Esophagus squamous epithelium (tissue), 5 donors: ENCODE measurements around the gene RPL18. TPM values are rescaled to one million over a fixed set of nuclear protein-coding genes. Genes with fewer than 3 reads are reported as not detected.

ENCODE experiments used
- DNase-seq: peaks from one replicate; lab custom pipeline; 2025; lab: John Stamatoyannopoulos, UW
- H3K27ac ChIP-seq, 4 donors: fragments of 200-600 bp; sonication (generic); one replicate each; pipeline ENCODE4 v1.5.1; 2016 to 2019; ENCODE audit warnings: mild to moderate bottlenecking in 1 of 4
- H3K27me3 ChIP-seq, 4 donors: fragments of 200-600 bp; sonication (generic); 1 replicate in 3 of 4; 2 replicates in 1 of 4; pipeline versions ENCODE4 v1.5.1 to v1.6.0; 2017 to 2021; ENCODE audit warnings: antibody characterized with exemption in 1 of 4
- H3K36me3 ChIP-seq, 3 donors: fragments of 200-600 bp; sonication (generic); one replicate each; pipeline ENCODE4 v1.5.1; 2016 to 2019
- H3K4me1 ChIP-seq, 3 donors: fragments of 200-600 bp; sonication (generic); one replicate each; pipeline ENCODE4 v1.5.1; 2017 to 2019
- H3K4me3 ChIP-seq, 4 donors: fragments of 200-600 bp; sonication (generic); 1 replicate in 3 of 4; 2 replicates in 1 of 4; pipeline ENCODE4 v1.5.1; 2016 to 2019; ENCODE audit warnings: mild to moderate bottlenecking in 2 of 4, moderate library complexity in 1 of 4
- H3K9me3 ChIP-seq, 3 donors: fragments of 200-600 bp; sonication (generic); one replicate each; pipeline ENCODE4 v1.5.1; 2016 to 2019
- CTCF ChIP-seq, 6 experiments: fragments of 450-650 bp in 4 of 6; fragments of 200-600 bp in 2 of 6; sonication (generic) in 2 of 6; IDR thresholded peaks; one replicate each; pipeline ENCODE4 v1.5.1; 2016 to 2019; ENCODE audit warnings: antibody characterized with exemption in 6 of 6, mild to moderate bottlenecking in 4 of 6, moderate library complexity in 4 of 6
- POLR2A ChIP-seq, 4 donors: fragments of 450-650 bp; IDR thresholded peaks; one replicate each; pipeline ENCODE4 v1.6.1; 2017; ENCODE audit warnings: antibody characterized with exemption in 4 of 4, mild to moderate bottlenecking in 4 of 4, moderate library complexity in 3 of 4
- WGBS, 2 donors: methylation state at CpG; one replicate each; pipeline ENCODE4 v1.1.5; 2018; 5-methylcytosine and 5-hydroxymethylcytosine counted together
- intact Hi-C: fragments of 100-400 bp; cut with DNase I; formaldehyde crosslinking; loops from one replicate; pipeline ENCODE4 v1.15.0; 2022
- total RNA-seq, 4 donors: library from RNA; depleted of rRNA; stranded (reverse); fragments of >200 nt; gene quantifications; one replicate each; pipeline ENCODE4 v1.1.0, GENCODE V29; 2016
- donor health status: DM: yes; HTN: yes; CAD: no.

The RPL18 gene
- total RNA-seq, 4 donors from 2014 or later, result 1,870 to 2,808 (median 2,491) TPM

GRCh38 chr19:48608798-48609263, 10.1 kb downstream of the RPL18 start:
- no peaks in the 10 kb centered on the region for H3K36me3 ChIP-seq
- intact Hi-C loops, result no loop called here
- H3K4me1 ChIP-seq, result peaks cover 0 to 5% (median 0%) of the 10 kb centered on the region in 3 donors
- 20 to 35% methylated on average over 4 to 8 of the region's 9 CpGs for WGBS, 2 donors
- DNase-seq, result no peak
- no peak overlapping the region for H3K27ac ChIP-seq
- TF ChIP-seq CTCF (IDR thresholded peaks at IDR 0.05) (peak in 4 of 6 experiments; percentile 23 to 51 (median 27)), POLR2A (IDR thresholded peaks at IDR 0.05) (no peak)
- no peak overlapping the region for H3K4me3 ChIP-seq
- H3K27me3 ChIP-seq, result no peaks in the 10 kb centered on the region
- H3K9me3 ChIP-seq, result no peaks in the 10 kb centered on the region

- Histone ChIP-seq H3K4me3 (no peak overlapping the region), H3K9me3 (no peaks in the 10 kb centered on the region), H3K27ac (no peak overlapping the region), H3K36me3 (no peaks in the 10 kb centered on the region), H3K4me1 (peaks cover 0 to 4% (median 0%) of the 10 kb centered on the region in 3 donors), H3K27me3 (no peaks in the 10 kb centered on the region)
- TF ChIP-seq CTCF (IDR thresholded peaks at IDR 0.05) (no peak), POLR2A (IDR thresholded peaks at IDR 0.05) (no peak)
- 69 to 87% methylated on average over 4 to 6 of the region's 7 CpGs for WGBS, 2 donors
- no peak for DNase-seq
- intact Hi-C loops, result no loop called here
Observed at GRCh38 chr19:48607359-48607755, 11.6 kb downstream of the RPL18 start.

GRCh38 chr19:48606463-48607358, 12.3 kb downstream of the RPL18 start, which contains the start of gene SPACA4:
Gene SPACA4, plus strand, starts transcription at chr19:48606742. Its CDS starts 237 bp downstream, at chr19:48606979.
- H3K36me3 ChIP-seq, result no peaks in the 10 kb centered on the region
- peaks cover 0 to 4% (median 0%) of the 10 kb centered on the region in 3 donors for H3K4me1 ChIP-seq
- TF ChIP-seq POLR2A (IDR thresholded peaks at IDR 0.05), result no peak
- no peak for TF ChIP-seq CTCF (IDR thresholded peaks at IDR 0.05)
- WGBS, 2 donors, result 78% methylated on average over 4 of the region's 39 CpGs; no CpG with 5 or more reads in 1 of the 2 donors
- H3K4me3 ChIP-seq, result no peak within 1 kb of the TSS
- no peaks in the 10 kb centered on the region for H3K9me3 ChIP-seq
- H3K27me3 ChIP-seq, result no peaks in the 10 kb centered on the region
- H3K27ac ChIP-seq, result no peak within 1 kb of the TSS
- DNase-seq, result no peak
- intact Hi-C loops, result no loop called here

- peaks cover 0 to 25% (median 0%) of the 10 kb centered on the region in 3 donors for H3K36me3 ChIP-seq
- 67 to 86% methylated on average over 2 to 5 of the region's 9 CpGs for WGBS, 2 donors
- H3K4me1 ChIP-seq, result peaks cover 0 to 2% (median 0%) of the 10 kb centered on the region in 3 donors
- no peak overlapping the region for H3K27ac ChIP-seq
- intact Hi-C loops, result no loop called here
- peaks cover 0 to 10% (median 0%) of the 10 kb centered on the region in 4 donors for H3K27me3 ChIP-seq
- H3K4me3 ChIP-seq, result no peak overlapping the region
- TF ChIP-seq CTCF (IDR thresholded peaks at IDR 0.05), result no peak
- no peak for TF ChIP-seq POLR2A (IDR thresholded peaks at IDR 0.05)
- DNase-seq, result no peak
- no peaks in the 10 kb centered on the region for H3K9me3 ChIP-seq
Observed at GRCh38 chr19:48603850-48604249, 15.1 kb downstream of the RPL18 start.

- H3K9me3 ChIP-seq, result no peaks in the 10 kb centered on the region
- TF ChIP-seq POLR2A (IDR thresholded peaks at IDR 0.05), result no peak
- TF ChIP-seq CTCF (IDR thresholded peaks at IDR 0.05), result no peak
- 95 to 97% methylated on average over 5 to 19 of the region's 39 CpGs for WGBS, 2 donors
- peaks cover 0 to 10% (median 0%) of the 10 kb centered on the region in 4 donors for H3K27me3 ChIP-seq
- no peaks in the 10 kb centered on the region for H3K4me1 ChIP-seq
- no peak overlapping the region for H3K4me3 ChIP-seq
- peaks cover 0 to 29% (median 0%) of the 10 kb centered on the region in 3 donors for H3K36me3 ChIP-seq
- H3K27ac ChIP-seq, result no peak overlapping the region
- intact Hi-C loops, result no loop called here
- DNase-seq, result no peak
Observed at GRCh38 chr19:48603449-48603848, 15.5 kb downstream of the RPL18 start.
